Esophagus squamous epithelium (tissue), 4 donors: ENCODE data around the gene CNOT2.
"Not testable (repeated sequence)": the region's sequence is repeated elsewhere in the genome, so short reads cannot be mapped to it uniquely, and the experiment has no call there.

Experiments used
- POLR2A ChIP-seq, 4 donors: fragments of 450-650 bp; IDR thresholded peaks; one replicate each; pipeline ENCODE4 v1.6.1; 2017; ENCODE audit warnings: antibody characterized with exemption in 4 of 4, mild to moderate bottlenecking in 4 of 4, moderate library complexity in 3 of 4
- TF ChIP-seq, protein P1 (sequence below), 6 experiments: fragments of 450-650 bp in 4 of 6; fragments of 200-600 bp in 2 of 6; sonication (generic) in 2 of 6; IDR thresholded peaks; one replicate each; pipeline ENCODE4 v1.5.1; 2016 to 2019; ENCODE audit warnings: antibody characterized with exemption in 6 of 6, mild to moderate bottlenecking in 4 of 6, moderate library complexity in 4 of 6

DNA sequence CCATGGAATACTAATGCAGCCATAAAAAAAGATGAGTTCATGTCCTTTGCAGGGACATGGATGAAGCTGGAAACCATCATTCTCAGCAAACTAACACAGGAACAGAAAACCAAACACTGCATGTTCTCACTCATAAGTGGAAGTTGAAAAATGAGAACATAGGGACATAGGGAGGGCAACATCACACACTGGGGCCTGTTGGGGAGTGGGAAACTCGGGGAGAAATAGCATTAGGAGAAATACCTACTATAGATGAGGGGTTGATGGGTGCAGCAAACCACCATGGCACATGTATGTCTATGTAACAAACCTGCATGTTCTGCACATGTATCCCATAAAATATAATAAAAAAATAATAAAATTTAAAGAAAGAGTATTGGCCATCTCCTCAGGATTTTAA, 149.4 kb downstream of the CNOT2 start:
- TF ChIP-seq, protein P1, sequence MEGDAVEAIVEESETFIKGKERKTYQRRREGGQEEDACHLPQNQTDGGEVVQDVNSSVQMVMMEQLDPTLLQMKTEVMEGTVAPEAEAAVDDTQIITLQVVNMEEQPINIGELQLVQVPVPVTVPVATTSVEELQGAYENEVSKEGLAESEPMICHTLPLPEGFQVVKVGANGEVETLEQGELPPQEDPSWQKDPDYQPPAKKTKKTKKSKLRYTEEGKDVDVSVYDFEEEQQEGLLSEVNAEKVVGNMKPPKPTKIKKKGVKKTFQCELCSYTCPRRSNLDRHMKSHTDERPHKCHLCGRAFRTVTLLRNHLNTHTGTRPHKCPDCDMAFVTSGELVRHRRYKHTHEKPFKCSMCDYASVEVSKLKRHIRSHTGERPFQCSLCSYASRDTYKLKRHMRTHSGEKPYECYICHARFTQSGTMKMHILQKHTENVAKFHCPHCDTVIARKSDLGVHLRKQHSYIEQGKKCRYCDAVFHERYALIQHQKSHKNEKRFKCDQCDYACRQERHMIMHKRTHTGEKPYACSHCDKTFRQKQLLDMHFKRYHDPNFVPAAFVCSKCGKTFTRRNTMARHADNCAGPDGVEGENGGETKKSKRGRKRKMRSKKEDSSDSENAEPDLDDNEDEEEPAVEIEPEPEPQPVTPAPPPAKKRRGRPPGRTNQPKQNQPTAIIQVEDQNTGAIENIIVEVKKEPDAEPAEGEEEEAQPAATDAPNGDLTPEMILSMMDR (IDR thresholded peaks at IDR 0.05): not testable (repeated sequence)
- TF ChIP-seq POLR2A (IDR thresholded peaks at IDR 0.05): not testable (repeated sequence)
